HepG2 (cell line): ENCODE measurements around the gene SORBS2. TPM values are rescaled to one million over a fixed set of nuclear protein-coding genes. Genes with fewer than 3 reads are reported as not detected.
A peak's percentile ranks its signal among the peaks of the same experiment; 100 is the strongest.

ENCODE experiments used
- CERS6 ChIP-seq: sonication (generic); formaldehyde crosslinking; IDR thresholded peaks from 2 replicates; pipeline ENCODE4 v1.5.0; 2020; ENCODE audit warnings: missing genetic modification reagents
- DZIP1 ChIP-seq: sonication (generic); formaldehyde crosslinking; IDR thresholded peaks from 2 replicates; pipeline ENCODE4 v1.5.0; 2020; ENCODE audit warnings: mild to moderate bottlenecking, missing genetic modification reagents
- EEA1 ChIP-seq: sonication (generic); formaldehyde crosslinking; IDR thresholded peaks from 2 replicates; pipeline ENCODE4 v1.5.1; 2020; ENCODE audit warnings: mild to moderate bottlenecking, missing genetic modification reagents, borderline replicate concordance
- MYPOP ChIP-seq: sonication (generic); formaldehyde crosslinking; IDR thresholded peaks from 2 replicates; pipeline ENCODE4 v1.8.1; 2023; ENCODE audit warnings: mild to moderate bottlenecking, moderate library complexity, missing genetic modification reagents
- NFIB ChIP-seq: sonication (generic); formaldehyde crosslinking; IDR thresholded peaks from 2 replicates; pipeline ENCODE4 v1.9.0; 2021; ENCODE audit warnings: missing genetic modification reagents, mild to moderate bottlenecking, borderline replicate concordance
- RFXANK ChIP-seq: IDR thresholded peaks from 2 replicates; pipeline ENCODE4 v1.6.1; 2016
- SMAD3 ChIP-seq: sonication (generic); formaldehyde crosslinking; IDR thresholded peaks from 2 replicates; pipeline ENCODE4 v1.4.0; 2020; ENCODE audit warnings: missing genetic modification reagents
- SNAI1 ChIP-seq: sonication (generic); formaldehyde crosslinking; IDR thresholded peaks from 2 replicates; pipeline ENCODE4 v1.5.0; 2020; ENCODE audit warnings: mild to moderate bottlenecking, missing genetic modification reagents, borderline replicate concordance
- SOX13 ChIP-seq, 3 experiments: fragments of 450-650 bp in 1 of 3; sonication (generic) in 1 of 3; formaldehyde crosslinking in 1 of 3; IDR thresholded peaks in 2 of 3; conservative IDR thresholded peaks in 1 of 3; 2 replicates each; pipeline versions ENCODE4 v1.5.0 to v1.6.1; 2016 to 2020; ENCODE audit warnings: antibody characterized with exemption in 1 of 3, mild to moderate bottlenecking in 1 of 3, missing compliant biosample characterization in 1 of 3, missing genetic modification reagents in 1 of 3, moderate library complexity in 1 of 3
- ZBTB33 ChIP-seq: sonication (generic); formaldehyde crosslinking; IDR thresholded peaks from 2 replicates; pipeline ENCODE4 v1.4.0; 2020; ENCODE audit warnings: missing genetic modification reagents
- ZBTB46 ChIP-seq: sonication (generic); formaldehyde crosslinking; IDR thresholded peaks from 2 replicates; pipeline ENCODE4 v1.4.0; 2020; ENCODE audit warnings: mild to moderate bottlenecking, missing genetic modification reagents, borderline replicate concordance
- ZNF441 ChIP-seq: sonication (generic); formaldehyde crosslinking; IDR thresholded peaks from 2 replicates; pipeline ENCODE4 v1.7.0; 2021; ENCODE audit warnings: missing genetic modification reagents, borderline replicate concordance
- ZNF580 ChIP-seq: IDR thresholded peaks from 2 replicates; pipeline ENCODE4 v1.6.1; 2016; ENCODE audit warnings: low read depth, borderline replicate concordance
- ZNF672 ChIP-seq: sonication (generic); formaldehyde crosslinking; IDR thresholded peaks from 2 replicates; pipeline ENCODE4 v1.8.1; 2022; ENCODE audit warnings: missing genetic modification reagents
- ZNF709 ChIP-seq: sonication (generic); formaldehyde crosslinking; IDR thresholded peaks from 2 replicates; pipeline ENCODE4 v1.5.0; 2020; ENCODE audit warnings: mild to moderate bottlenecking, missing genetic modification reagents
- ZNF768 ChIP-seq: sonication (generic); formaldehyde crosslinking; IDR thresholded peaks from 2 replicates; pipeline ENCODE4 v1.4.0; 2020; ENCODE audit warnings: missing genetic modification reagents
- ZNF777 ChIP-seq: sonication (generic); formaldehyde crosslinking; IDR thresholded peaks from 2 replicates; pipeline ENCODE4 v1.4.0; 2020; ENCODE audit warnings: missing genetic modification reagents
- polyA plus RNA-seq, 8 experiments: library from polyadenylated mRNA; depleted of rRNA in 3 of 8; stranded (reverse) in 7 of 8; unstranded in 1 of 8; fragments of >200 nt; fragmentation: Illumina TruSeq in 4 of 8; extraction: Trizol in 4 of 8; gene quantifications; 2 replicates each; pipeline versions ENCODE4 v1.2.1 to v1.2.3, GENCODE V29; 2011 to 2016; ENCODE audit warnings: low read depth in 4 of 8, missing spikeins in 1 of 8, mixed read lengths in 1 of 8; ENCODE audit not compliant: insufficient read depth in 1 of 8
- total RNA-seq, 5 experiments: library from RNA; depleted of rRNA; stranded (reverse); fragments of >200 nt; fragmentation: Illumina TruSeq; extraction: Trizol; gene quantifications; 2 replicates each; pipeline ENCODE4 v1.2.3, GENCODE V29; 2016; ENCODE audit warnings: low read depth in 1 of 5

SORBS2 gene
- total and polyA plus RNA-seq, 2 of the 13 experiments (the other 11 are each of a cell fraction or from before 2014, with no cell fraction given) = 25.0 to 80.5 TPM

GRCh38 chr4:185792384-185793115 lies 19.4 kb downstream of the SORBS2 start (continued):
- no peak for TF ChIP-seq ZNF580
- no peak for TF ChIP-seq EEA1 (CRISPR knock-in tag)
- TF ChIP-seq MYPOP (CRISPR knock-in tag) = peak; percentile 51; the same call in 1 of the 2 replicates
- TF ChIP-seq ZNF709 (CRISPR knock-in tag) = no peak
- TF ChIP-seq RFXANK (CRISPR knock-in tag) = no peak
- TF ChIP-seq NFIB = no peak
- TF ChIP-seq SNAI1 = no peak
- no peak for TF ChIP-seq DZIP1 (CRISPR knock-in tag)
- TF ChIP-seq CERS6 (CRISPR knock-in tag) = no peak
- no peak for TF ChIP-seq ZBTB33 (CRISPR knock-in tag)
- TF ChIP-seq ZNF441 (CRISPR knock-in tag) = no peak
- TF ChIP-seq SOX13 (IDR thresholded peaks at IDR 0.05) = 0 out of 2 replicates have a peak, but pooled peaks have one; percentile 13
- TF ChIP-seq SOX13 (CRISPR knock-in tag; conservative IDR thresholded peaks at IDR 0.05 in 1 of 2, IDR thresholded peaks at IDR 0.05 in 1 of 2) = peak in 1 of 2 experiments; percentile 81; a peak in 2 of 4 replicates
- no peak; the same call in 1 of the 2 replicates for TF ChIP-seq ZNF768 (CRISPR knock-in tag)
- TF ChIP-seq ZNF777 (CRISPR knock-in tag) = no peak
- no peak for TF ChIP-seq ZNF672 (CRISPR knock-in tag)
- TF ChIP-seq ZBTB46 (CRISPR knock-in tag) = no peak
- TF ChIP-seq SMAD3 (CRISPR knock-in tag) = peak; percentile 62; the same call in 1 of the 2 replicates
